Measurements from ENCODE around the gene EEFSEC.

Gene EEFSEC

DNA sequence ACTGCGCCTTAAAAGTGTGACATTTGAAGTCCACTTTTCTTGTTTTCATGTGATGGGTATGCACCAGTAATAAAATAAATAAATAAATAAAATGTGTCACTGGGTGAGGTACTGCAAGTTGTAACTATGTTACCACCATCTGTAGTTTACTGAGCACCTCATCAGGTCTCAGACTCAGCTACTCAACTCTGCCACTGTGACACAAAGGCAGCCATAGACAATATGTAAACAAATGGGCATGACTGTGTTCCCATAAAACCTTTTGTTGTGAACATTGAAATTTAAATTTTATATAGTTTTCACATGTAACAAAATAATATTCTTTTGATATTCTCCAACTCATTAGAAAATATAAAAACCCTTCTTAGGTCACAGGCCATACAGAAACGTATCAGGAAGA lies 193.3 kb downstream of the EEFSEC start:
- TF ChIP-seq ZFX (IDR thresholded peaks at IDR 0.05): no peak
- TF ChIP-seq, protein P1, sequence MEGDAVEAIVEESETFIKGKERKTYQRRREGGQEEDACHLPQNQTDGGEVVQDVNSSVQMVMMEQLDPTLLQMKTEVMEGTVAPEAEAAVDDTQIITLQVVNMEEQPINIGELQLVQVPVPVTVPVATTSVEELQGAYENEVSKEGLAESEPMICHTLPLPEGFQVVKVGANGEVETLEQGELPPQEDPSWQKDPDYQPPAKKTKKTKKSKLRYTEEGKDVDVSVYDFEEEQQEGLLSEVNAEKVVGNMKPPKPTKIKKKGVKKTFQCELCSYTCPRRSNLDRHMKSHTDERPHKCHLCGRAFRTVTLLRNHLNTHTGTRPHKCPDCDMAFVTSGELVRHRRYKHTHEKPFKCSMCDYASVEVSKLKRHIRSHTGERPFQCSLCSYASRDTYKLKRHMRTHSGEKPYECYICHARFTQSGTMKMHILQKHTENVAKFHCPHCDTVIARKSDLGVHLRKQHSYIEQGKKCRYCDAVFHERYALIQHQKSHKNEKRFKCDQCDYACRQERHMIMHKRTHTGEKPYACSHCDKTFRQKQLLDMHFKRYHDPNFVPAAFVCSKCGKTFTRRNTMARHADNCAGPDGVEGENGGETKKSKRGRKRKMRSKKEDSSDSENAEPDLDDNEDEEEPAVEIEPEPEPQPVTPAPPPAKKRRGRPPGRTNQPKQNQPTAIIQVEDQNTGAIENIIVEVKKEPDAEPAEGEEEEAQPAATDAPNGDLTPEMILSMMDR (conservative IDR thresholded peaks at IDR 0.05): no peak
- H3K27ac ChIP-seq: no peak overlapping the region

DNA sequence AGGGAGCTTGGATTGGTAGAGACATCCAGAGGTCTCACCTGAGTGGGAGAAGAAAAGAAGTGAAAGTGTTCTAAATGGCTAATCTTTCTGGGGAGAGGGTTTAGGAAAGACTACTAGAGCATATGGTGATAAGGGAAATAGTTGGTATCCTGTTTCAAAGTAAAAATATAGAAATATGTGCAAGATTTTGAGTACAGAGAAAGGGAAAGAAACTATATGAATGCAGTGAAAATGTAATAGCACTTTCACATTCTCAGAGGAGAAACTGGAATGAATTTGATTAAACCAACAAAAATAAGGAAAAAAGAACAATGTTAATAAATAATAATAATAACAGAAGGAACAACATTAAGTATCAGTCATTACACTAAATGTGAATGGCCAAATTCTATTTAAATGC lies 194.0 kb downstream of the EEFSEC start:
- no peak for TF ChIP-seq ZFX (IDR thresholded peaks at IDR 0.05)
- TF ChIP-seq, protein P1 (conservative IDR thresholded peaks at IDR 0.05): no peak
- no peak overlapping the region for H3K27ac ChIP-seq

DNA sequence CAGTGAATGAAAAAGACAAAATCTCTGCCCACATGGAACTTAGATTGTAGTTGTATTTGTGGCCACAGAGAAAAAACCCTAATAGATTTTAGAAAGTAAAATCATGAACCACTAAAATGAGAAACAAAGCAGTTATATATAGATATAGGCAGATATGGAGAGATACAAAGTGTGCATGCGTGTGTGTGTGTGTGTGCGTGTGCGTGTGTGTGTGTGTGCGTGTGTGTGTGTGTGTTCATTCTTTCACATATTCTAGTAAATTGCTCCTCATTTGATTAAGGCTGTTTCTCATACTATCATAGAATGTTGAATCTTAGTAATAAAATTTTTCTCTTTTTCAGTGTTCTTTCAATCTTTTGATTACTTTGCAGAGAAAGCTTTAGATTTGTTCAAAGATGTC lies 194.8 kb downstream of the EEFSEC start:
- H3K27ac ChIP-seq: peak overlapping the region; percentile 99; the same call in 1 of the 2 replicates
- TF ChIP-seq, protein P1 (conservative IDR thresholded peaks at IDR 0.05): no peak
- no peak for TF ChIP-seq ZFX (IDR thresholded peaks at IDR 0.05)

DNA sequence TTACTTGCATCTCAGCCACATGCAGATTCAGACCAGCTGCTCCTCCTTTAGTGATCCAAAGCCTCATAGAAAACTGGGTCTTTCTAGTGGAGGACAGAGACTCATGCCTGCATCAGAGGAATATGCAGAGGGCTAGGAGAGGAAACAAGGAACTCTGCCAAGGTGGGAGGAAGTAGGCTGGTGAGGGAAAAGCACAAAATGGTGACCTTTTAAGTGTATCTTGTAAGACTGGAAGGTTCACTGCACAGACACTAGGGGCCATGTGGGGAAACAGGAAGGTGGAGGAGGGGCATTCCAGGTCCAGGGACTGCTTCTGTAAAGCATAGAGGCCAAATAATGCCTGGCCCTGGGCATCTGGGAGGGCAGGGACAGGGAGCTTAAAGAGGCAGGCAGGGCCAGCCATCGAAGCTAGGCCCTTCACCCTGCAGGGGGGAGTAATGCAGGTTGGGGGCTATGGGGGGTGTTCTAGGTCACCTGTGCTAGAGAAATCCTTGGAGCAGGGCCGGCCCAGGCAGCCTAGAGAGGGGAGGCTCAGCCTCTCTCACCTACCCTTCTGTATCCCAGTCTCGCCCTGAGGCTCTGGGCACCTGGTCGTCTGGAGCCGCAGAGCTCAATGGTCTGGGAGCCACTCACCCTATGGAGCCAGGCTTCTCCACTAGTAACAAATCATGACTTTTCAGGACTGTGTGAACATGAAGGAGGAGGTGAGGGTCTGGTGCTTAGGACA lies 195.7 kb downstream of the EEFSEC start:
- peak overlapping the region; percentile 99 for H3K27ac ChIP-seq
- TF ChIP-seq, protein P1 (conservative IDR thresholded peaks at IDR 0.05): no peak
- TF ChIP-seq ZFX (IDR thresholded peaks at IDR 0.05): peak; percentile 28; the same call in 1 of the 2 replicates

DNA sequence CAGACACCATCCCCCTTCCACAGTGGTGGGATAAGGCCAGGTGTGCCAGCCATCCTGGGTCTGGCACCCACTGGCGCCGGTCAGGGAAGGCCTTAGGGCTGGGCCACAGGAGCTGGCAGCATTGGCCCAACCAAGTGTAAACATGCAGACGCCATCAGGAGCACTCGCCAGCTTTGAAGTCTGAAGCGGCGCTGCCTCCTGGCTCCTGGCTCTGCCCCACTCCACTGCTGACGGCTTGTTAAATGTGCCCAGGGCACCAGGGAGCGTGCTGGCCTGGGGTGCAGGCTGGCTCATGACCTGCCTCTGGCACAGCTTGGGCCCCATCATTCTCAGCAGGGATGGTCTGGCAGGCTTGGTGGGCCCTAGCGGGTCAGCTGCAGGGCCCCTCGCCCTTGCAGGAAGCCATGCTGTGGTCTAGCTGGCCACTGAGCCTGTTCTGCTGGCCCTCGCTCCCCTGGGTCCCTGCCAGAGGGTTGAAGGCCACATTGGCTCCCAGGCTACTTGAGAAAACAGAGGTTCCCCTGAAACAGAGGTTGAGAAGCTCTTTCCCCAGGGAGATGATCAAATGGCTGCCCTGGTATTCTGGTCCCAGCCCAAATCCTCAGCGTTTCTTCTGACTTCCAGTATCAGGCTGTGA lies 196.8 kb downstream of the EEFSEC start:
- TF ChIP-seq, protein P1 (conservative IDR thresholded peaks at IDR 0.05): no peak
- TF ChIP-seq ZFX (IDR thresholded peaks at IDR 0.05): peak; percentile 27; the same call in 1 of the 2 replicates
- peak overlapping the region; percentile 99 for H3K27ac ChIP-seq

DNA sequence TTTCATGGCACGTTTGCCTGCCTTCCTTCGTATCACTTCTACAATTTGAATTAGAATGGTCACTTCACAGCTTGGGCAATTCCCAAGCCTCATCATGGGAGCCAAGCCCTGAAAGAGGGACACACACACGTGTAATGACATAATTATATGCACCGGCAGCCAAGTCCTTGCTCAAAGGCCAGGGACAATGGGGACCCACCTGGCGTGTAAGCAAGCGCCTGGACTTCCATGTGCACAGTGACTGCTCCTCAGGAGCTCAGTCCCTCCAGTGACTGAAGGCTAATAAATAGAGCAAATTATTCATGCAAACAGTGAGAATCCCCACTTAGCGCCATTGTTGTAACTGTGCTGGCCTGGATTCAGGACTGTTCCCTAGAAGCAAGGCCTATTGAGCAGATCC lies 198.3 kb downstream of the EEFSEC start:
- no peak for TF ChIP-seq ZFX (IDR thresholded peaks at IDR 0.05)
- TF ChIP-seq, protein P1 (conservative IDR thresholded peaks at IDR 0.05): no peak

DNA sequence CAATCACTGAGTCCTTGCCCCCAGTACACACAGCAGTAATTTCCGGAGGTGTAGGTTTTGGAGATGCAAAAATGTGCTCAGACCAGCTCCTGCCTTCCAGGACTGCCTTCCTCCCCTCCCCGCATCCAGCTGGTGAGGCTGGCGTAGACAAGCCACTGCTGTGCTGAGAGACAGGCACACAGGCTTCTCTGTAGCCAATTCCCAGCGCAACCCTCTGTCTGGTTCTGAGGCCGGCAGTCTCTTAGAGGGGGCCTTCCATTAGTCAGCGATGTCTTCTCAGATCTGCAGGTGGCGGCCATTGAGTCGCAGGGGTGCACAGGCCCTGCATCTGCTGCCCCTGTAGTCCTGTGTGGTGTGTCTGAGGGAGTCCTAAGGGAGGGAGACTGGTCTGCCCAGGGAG lies 199.0 kb downstream of the EEFSEC start:
- no peak for TF ChIP-seq ZFX (IDR thresholded peaks at IDR 0.05)
- TF ChIP-seq, protein P1 (conservative IDR thresholded peaks at IDR 0.05): no peak

More for the DNA sequence above, 198.3 kb downstream of the EEFSEC start:
- H3K27ac ChIP-seq: peak overlapping the region; percentile 99

More for the DNA sequence above, 199.0 kb downstream of the EEFSEC start:
- peak overlapping the region; percentile 99 for H3K27ac ChIP-seq
